ENCODE measurements around the gene DEF6. TPM values are rescaled to one million over a fixed set of nuclear protein-coding genes. Genes with fewer than 3 reads are reported as not detected.

DEF6 gene
- total and polyA plus RNA-seq, 2 of the 8 experiments (the other 6 are each of a cell fraction or from before 2014, with no cell fraction given) = 3.3 to 4.1 TPM

- TF ChIP-seq EGR1 (IDR thresholded peaks at IDR 0.05; ENCODE audit: borderline replicate concordance, low read depth, low read length) = no peak
- TF ChIP-seq SUZ12 (IDR thresholded peaks at IDR 0.05; ENCODE audit: low read length) = no peak
- TF ChIP-seq E2F6 (IDR thresholded peaks at IDR 0.05) = no peak
- no peak for TF ChIP-seq TAF1 (IDR thresholded peaks at IDR 0.05; ENCODE audit: low read depth, low read length)
- TF ChIP-seq CHD1 (IDR thresholded peaks at IDR 0.05; ENCODE audit: low read depth, low read length) = no peak
- TF ChIP-seq MAX (IDR thresholded peaks at IDR 0.05) = no peak
- Histone ChIP-seq H2BK12ac (ENCODE audit: low read depth, low read length) (no peak overlapping the region), H3K36me3 (ENCODE audit: control insufficient read depth in 2 of 4, insufficient read depth in 4 of 4, low read length in 3 of 4) (peaks cover 0 to 6% (median 3%) of the 10 kb centered on the region in 4 experiments; a peak in 3 of 8 replicates), H2BK15ac (ENCODE audit: low read length) (no peak overlapping the region), H4K20me1 (replicated peaks in 1 of 2; ENCODE audit: control insufficient read depth in 1 of 2, insufficient read depth in 2 of 2, low read length in 2 of 2) (no peaks in the 10 kb centered on the region), H3K23ac (ENCODE audit: insufficient read length) (no peak overlapping the region), H3K23me2 (ENCODE audit: low read depth, low read length) (0 out of 2 replicates have a peak, but pooled peaks cover 2% of the 10 kb centered on the region), H3K4ac (replicated peaks; ENCODE audit: insufficient read length, low read depth, low read length) (no peak overlapping the region), H2BK120ac (replicated peaks; ENCODE audit: low read depth, low read length) (no peak overlapping the region), H3K4me3 (ENCODE audit: extremely low read depth in 1 of 4, insufficient read depth in 2 of 4, low read depth in 3 of 4, low read length in 4 of 4) (no peak overlapping the region), H2AK5ac (ENCODE audit: low read depth, low read length) (no peak overlapping the region), H3K18ac (ENCODE audit: extremely low read depth, low read length) (no peak overlapping the region), H3K9ac (replicated peaks in 1 of 4; ENCODE audit: extremely low read depth in 1 of 4, low read depth in 3 of 4, low read length in 3 of 4) (no peak overlapping the region), H2BK5ac (ENCODE audit: low read depth, low read length) (no peak overlapping the region), H3K27ac (ENCODE audit: low read depth, low read length) (no peak overlapping the region), H3K79me1 (ENCODE audit: low read depth, low read length) (no peaks in the 10 kb centered on the region; the same call in 1 of the 2 replicates), H3K4me1 (replicated peaks in 1 of 4; ENCODE audit: control insufficient read depth in 3 of 4, insufficient read depth in 4 of 4, low read length in 3 of 4) (peaks cover 4 to 17% (median 11%) of the 10 kb centered on the region in 4 experiments), H4K91ac (replicated peaks; ENCODE audit: insufficient read length, low read length) (no peak overlapping the region), H2AFZ (ENCODE audit: low read length) (no peak overlapping the region), H3K79me2 (ENCODE audit: control insufficient read depth in 1 of 2, insufficient read depth in 2 of 2, low read length in 2 of 2) (no peaks in the 10 kb centered on the region), H2BK20ac (ENCODE audit: low read length) (no peak overlapping the region), H3K4me2 (ENCODE audit: insufficient read depth in 1 of 2, low read depth in 2 of 2, low read length in 2 of 2) (no peak overlapping the region), H3K56ac (replicated peaks; ENCODE audit: insufficient read length, low read depth, low read length) (no peak overlapping the region), H4K5ac (ENCODE audit: insufficient read length, low read depth, low read length) (no peak overlapping the region), H3K9me3 (ENCODE audit: insufficient read depth in 2 of 2, low read depth in 1 of 2, low read length in 1 of 2) (no peaks in the 10 kb centered on the region), H3K27me3 (replicated peaks in 1 of 4; ENCODE audit: control insufficient read depth in 3 of 4, extremely low read depth in 1 of 4, insufficient read depth in 3 of 4, low read length in 3 of 4) (no peaks in the 10 kb centered on the region), H4K8ac (ENCODE audit: extremely low read depth, insufficient read depth, low read length) (no peak overlapping the region), H3K14ac (ENCODE audit: insufficient read length) (no peak overlapping the region)
- POLR2A ChIA-PET (ENCODE audit: partially characterized antibody) = interaction anchor here (1.3 kb wide), 1 partner anchor 12 kb away, joined by 3 read pairs; no protein-coding TSS in a partner anchor
- DNase-seq (ENCODE audit: low read depth in 1 of 2, low spot score in 2 of 2) (no peak), FAIRE-seq (no peak)
- CTCF ChIA-PET (ENCODE audit: partially characterized antibody) = interaction anchor here (1.0 to 1.6 kb wide), 2 partner anchors 16 to 58 kb away, joined by 3 to 7 read pairs; partner anchors contain the start of gene PPARD
- WGBS, 2 experiments (ENCODE audit: extremely low coverage in 1 of 2, insufficient coverage in 1 of 2, insufficient read length in 1 of 2, insufficient replicate concordance in 2 of 2, low coverage in 1 of 2, low lambda C conversion rate in 2 of 2, missing lambda C conversion rate in 1 of 2) = 94% methylated on average over 4 of the region's 4 CpGs; no CpG with 5 or more reads in 1 of the 2 experiments
Measured at GRCh38 chr6:35357677-35358076, 60.1 kb downstream of the DEF6 start.
